NT2/D1 (cell line): ENCODE data around the gene MYO1F.

Experiments
- SUZ12 ChIP-seq: IDR thresholded peaks from 2 replicates; pipeline ENCODE4 v1.6.1; 2011; ENCODE audit not compliant: insufficient read length, insufficient read depth; ENCODE audit errors: extremely low read depth
- YY1 ChIP-seq: IDR thresholded peaks from 2 replicates; pipeline ENCODE4 v1.6.1; 2011; ENCODE audit not compliant: insufficient read length, insufficient read depth
- ZNF274 ChIP-seq: IDR thresholded peaks from 2 replicates; pipeline ENCODE4 v1.6.1; 2011; ENCODE audit warnings: mild to moderate bottlenecking, low read depth, low read length

- TF ChIP-seq SUZ12 (no peak), ZNF274 (no peak), YY1 (no peak)
These were observed 85.7 kb downstream of the MYO1F start for GRCh38 chr19:8491574-8491973.
